ENCODE data around the gene HNMT. TPM values are rescaled to one million over a fixed set of nuclear protein-coding genes. Genes with fewer than 3 reads are reported as not detected.

The HNMT gene
- total RNA-seq, 2 experiments from 2014 or later: 0.78 TPM; not detected in 1

DNA sequence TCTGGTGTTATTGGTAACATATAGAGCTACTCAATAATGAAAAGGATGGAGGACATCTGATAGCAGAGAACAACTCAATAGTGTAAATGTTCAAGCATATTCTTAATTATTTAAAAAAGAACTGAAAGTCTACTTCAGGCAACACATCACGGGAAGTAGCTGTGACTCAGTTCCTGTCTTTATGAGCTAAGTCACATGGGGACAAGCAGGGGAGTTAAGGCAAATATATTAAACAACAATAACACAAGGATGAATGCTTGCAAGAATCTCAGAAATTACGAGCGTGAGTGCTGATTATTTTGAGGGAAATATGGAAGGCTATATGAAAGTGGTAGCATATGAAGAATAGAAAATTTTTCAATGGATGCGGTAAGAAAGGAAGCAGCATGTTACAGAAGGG lies 4.0 kb upstream of the HNMT start:
- TF ChIP-seq, protein P1, sequence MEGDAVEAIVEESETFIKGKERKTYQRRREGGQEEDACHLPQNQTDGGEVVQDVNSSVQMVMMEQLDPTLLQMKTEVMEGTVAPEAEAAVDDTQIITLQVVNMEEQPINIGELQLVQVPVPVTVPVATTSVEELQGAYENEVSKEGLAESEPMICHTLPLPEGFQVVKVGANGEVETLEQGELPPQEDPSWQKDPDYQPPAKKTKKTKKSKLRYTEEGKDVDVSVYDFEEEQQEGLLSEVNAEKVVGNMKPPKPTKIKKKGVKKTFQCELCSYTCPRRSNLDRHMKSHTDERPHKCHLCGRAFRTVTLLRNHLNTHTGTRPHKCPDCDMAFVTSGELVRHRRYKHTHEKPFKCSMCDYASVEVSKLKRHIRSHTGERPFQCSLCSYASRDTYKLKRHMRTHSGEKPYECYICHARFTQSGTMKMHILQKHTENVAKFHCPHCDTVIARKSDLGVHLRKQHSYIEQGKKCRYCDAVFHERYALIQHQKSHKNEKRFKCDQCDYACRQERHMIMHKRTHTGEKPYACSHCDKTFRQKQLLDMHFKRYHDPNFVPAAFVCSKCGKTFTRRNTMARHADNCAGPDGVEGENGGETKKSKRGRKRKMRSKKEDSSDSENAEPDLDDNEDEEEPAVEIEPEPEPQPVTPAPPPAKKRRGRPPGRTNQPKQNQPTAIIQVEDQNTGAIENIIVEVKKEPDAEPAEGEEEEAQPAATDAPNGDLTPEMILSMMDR (IDR thresholded peaks at IDR 0.05): no peak
- no peak overlapping the region for H3K4me3 Mint-ChIP-seq
- no peaks in the 10 kb centered on the region for H3K36me3 ChIP-seq (ENCODE audit: insufficient read depth, low read length)
- H3K4me3 ChIP-seq (ENCODE audit: low read length): no peak overlapping the region
- no peaks in the 10 kb centered on the region for H3K27me3 Mint-ChIP-seq
- no peaks in the 10 kb centered on the region for H3K4me1 ChIP-seq (ENCODE audit: insufficient read depth, low read length)
- POLR2A ChIA-PET: no interaction called here
- H3K4me1 Mint-ChIP-seq (ENCODE audit: low read depth): no peaks in the 10 kb centered on the region
- ATAC-seq (ENCODE audit: poor library complexity) (no peak), DNase-seq (peak in 1 of 14 experiments; percentile 29)
- H3K9me3 Mint-ChIP-seq: no peaks in the 10 kb centered on the region
- intact Hi-C loops (cut with DNase I, micrococcal nuclease): no loop called here
- H3K27me3 ChIP-seq (ENCODE audit: control insufficient read depth in 1 of 2, insufficient read depth in 2 of 2, low read length in 2 of 2): no peaks in the 10 kb centered on the region
- no peak overlapping the region for H3K27ac ChIP-seq (ENCODE audit: low read depth in 1 of 2, low read length in 2 of 2)
- no peak overlapping the region for H3K27ac Mint-ChIP-seq
- no peaks in the 10 kb centered on the region for H3K9me3 ChIP-seq (ENCODE audit: control insufficient read depth in 1 of 2, insufficient read depth in 1 of 2, low read length in 2 of 2)
- no peaks in the 10 kb centered on the region for H3K36me3 Mint-ChIP-seq (ENCODE audit: low read depth)
- CTCF ChIA-PET: no interaction called here

DNA sequence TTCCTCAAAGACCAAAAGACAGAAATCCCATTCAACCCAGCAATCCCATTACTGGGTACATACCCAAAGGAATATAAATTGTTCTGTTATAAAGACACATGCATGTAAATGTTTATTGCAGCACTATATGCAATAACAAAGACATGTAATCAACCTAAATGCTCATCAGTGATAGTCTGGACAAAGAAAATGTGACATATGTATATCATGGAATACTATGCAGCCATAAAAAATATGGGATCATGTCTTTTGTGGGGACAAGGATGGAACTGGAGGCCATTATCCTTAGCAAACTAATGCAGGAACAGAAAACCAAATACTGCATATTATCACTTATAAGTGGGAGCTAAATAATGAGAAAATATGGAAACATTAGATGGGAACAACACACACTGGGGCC lies 2.7 kb upstream of the HNMT start:
- no peaks in the 10 kb centered on the region for H3K36me3 ChIP-seq (ENCODE audit: insufficient read depth, low read length)
- no peaks in the 10 kb centered on the region for H3K9me3 ChIP-seq (ENCODE audit: control insufficient read depth in 1 of 2, insufficient read depth in 1 of 2, low read length in 2 of 2)
- ChIA-PET CTCF (no interaction called here), POLR2A (no interaction called here)
- Mint-ChIP-seq H3K4me3 (no peak overlapping the region), H3K27ac (no peak overlapping the region), H3K9me3 (no peaks in the 10 kb centered on the region), H3K4me1 (ENCODE audit: low read depth) (no peaks in the 10 kb centered on the region), H3K27me3 (no peaks in the 10 kb centered on the region), H3K36me3 (ENCODE audit: low read depth) (no peaks in the 10 kb centered on the region)
- TF ChIP-seq, protein P1 (IDR thresholded peaks at IDR 0.05): no peak
- DNase-seq (no peak), ATAC-seq (ENCODE audit: poor library complexity) (no peak)
- no peak overlapping the region for H3K27ac ChIP-seq (ENCODE audit: low read depth in 1 of 2, low read length in 2 of 2)
- intact Hi-C loops (cut with DNase I, micrococcal nuclease): no loop called here
- H3K4me1 ChIP-seq (ENCODE audit: insufficient read depth, low read length): no peaks in the 10 kb centered on the region
- H3K4me3 ChIP-seq (ENCODE audit: low read length): no peak overlapping the region
- H3K27me3 ChIP-seq (ENCODE audit: control insufficient read depth in 1 of 2, insufficient read depth in 2 of 2, low read length in 2 of 2): no peaks in the 10 kb centered on the region

DNA sequence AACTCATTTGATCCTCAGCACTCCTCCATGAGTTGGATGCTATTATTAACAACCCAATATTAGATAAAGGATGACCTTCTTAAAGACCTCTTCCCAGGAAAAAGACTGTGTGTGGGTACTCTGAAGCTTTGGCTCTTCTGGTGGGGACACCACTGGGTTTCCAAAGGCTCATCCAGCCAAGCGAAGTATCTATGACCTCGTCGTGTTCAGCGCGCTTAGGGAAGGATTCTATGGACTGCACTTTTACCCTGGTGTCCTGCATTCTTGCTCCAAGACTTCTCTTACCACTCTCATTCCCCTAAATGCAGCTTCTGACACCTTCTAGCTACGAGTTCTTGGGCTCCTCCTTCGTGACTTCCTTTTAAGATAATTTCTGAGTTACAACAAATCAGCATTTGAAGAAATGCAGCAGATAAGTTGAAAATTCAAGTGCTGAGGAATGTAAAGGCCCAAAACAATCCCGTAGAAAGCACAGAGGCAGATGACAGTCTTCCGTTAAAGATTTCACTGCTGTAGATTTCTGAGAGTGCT lies 673 bp upstream of the HNMT start:
- intact Hi-C loops (cut with DNase I, micrococcal nuclease): no loop called here
- Mint-ChIP-seq H3K9me3 (no peaks in the 10 kb centered on the region), H3K36me3 (ENCODE audit: low read depth) (no peaks in the 10 kb centered on the region), H3K4me3 (no peak overlapping the region), H3K4me1 (ENCODE audit: low read depth) (no peaks in the 10 kb centered on the region), H3K27me3 (no peaks in the 10 kb centered on the region), H3K27ac (no peak overlapping the region)
- H3K27ac ChIP-seq (ENCODE audit: low read depth in 1 of 2, low read length in 2 of 2): no peak overlapping the region
- no peaks in the 10 kb centered on the region for H3K9me3 ChIP-seq (ENCODE audit: control insufficient read depth in 1 of 2, insufficient read depth in 1 of 2, low read length in 2 of 2)
- H3K36me3 ChIP-seq (ENCODE audit: insufficient read depth, low read length): no peaks in the 10 kb centered on the region
- no peaks in the 10 kb centered on the region for H3K4me1 ChIP-seq (ENCODE audit: insufficient read depth, low read length)
- ATAC-seq (ENCODE audit: poor library complexity) (no peak), DNase-seq (no peak)
- ChIA-PET CTCF (no interaction called here), POLR2A (no interaction called here)
- H3K27me3 ChIP-seq (ENCODE audit: control insufficient read depth in 1 of 2, insufficient read depth in 2 of 2, low read length in 2 of 2): no peaks in the 10 kb centered on the region
- TF ChIP-seq, protein P1 (IDR thresholded peaks at IDR 0.05): no peak
- H3K4me3 ChIP-seq (ENCODE audit: low read length): no peak overlapping the region
